Endothelial cell of umbilical vein (primary cell): ENCODE data around the gene SCP2. TPM values are rescaled to one million over a fixed set of nuclear protein-coding genes. Genes with fewer than 3 reads are reported as not detected.

Source experiments
- BruUV-seq: library from RNA; stranded (reverse); fragments of 400-500 nt; replicated peaks from 2 replicates; lab custom pipeline; 2021; lab: Mats Ljungman, UMichigan
- CTCF ChIA-PET: fragments of 300-600, 350-600 bp; sonication (Branson Sonifier 250); formaldehyde crosslinking; loops from one replicate; lab custom pipeline; 2021; ENCODE audit warnings: antibody characterized with exemption, inconsistent platforms; lab: Charles Lee
- POLR2A ChIA-PET: fragments of 300-600, 350-600 bp; sonication (Branson Sonifier 250); formaldehyde crosslinking; loops from one replicate; lab custom pipeline; 2021; ENCODE audit warnings: antibody characterized with exemption, inconsistent platforms; lab: Charles Lee
- DNase-seq: peaks from one replicate; pipeline ENCODE4 v3.0.0-alpha.2; 2011; ENCODE audit warnings: low read depth, low spot score
- FAIRE-seq: peaks from 2 replicates; lab custom pipeline; 2011; peaks lifted over from hg19 to GRCh38; lab: Jason Lieb, UNC
- H2AFZ ChIP-seq: 2 replicates; pipeline ENCODE4 v1.6.0; 2012; ENCODE audit warnings: low read depth, low read length, control low read depth, inconsistent platforms
- H3K27ac ChIP-seq: 2 replicates; pipeline ENCODE4 v1.5.1; 2011; ENCODE audit warnings: low read depth, mild to moderate bottlenecking, control low read depth, low read length, moderate library complexity; ENCODE audit not compliant: insufficient read depth
- H3K27me3 ChIP-seq, 2 experiments: 2 replicates each; pipeline versions ENCODE4 v1.6.0 to v1.6.1; 2011; ENCODE audit warnings: low read length in 2 of 2, mixed read lengths in 1 of 2; ENCODE audit not compliant: control insufficient read depth in 2 of 2, insufficient read depth in 2 of 2
- H3K36me3 ChIP-seq, 2 experiments: 2 replicates in 1 of 2; 3 replicates in 1 of 2; pipeline ENCODE4 v1.5.1; 2011; ENCODE audit warnings: low read length in 2 of 2, mild to moderate bottlenecking in 1 of 2, moderate library complexity in 1 of 2; ENCODE audit not compliant: control insufficient read depth in 2 of 2, insufficient read depth in 2 of 2; ENCODE audit errors: extremely low read depth in 1 of 2
- H3K4me1 ChIP-seq: 3 replicates; pipeline ENCODE4 v1.5.1; 2011; ENCODE audit warnings: mild to moderate bottlenecking, low read length; ENCODE audit not compliant: control insufficient read depth, insufficient read depth; ENCODE audit errors: extremely low read depth
- H3K4me2 ChIP-seq: 2 replicates; pipeline ENCODE4 v1.6.1; 2011; ENCODE audit warnings: low read length, control low read depth, mixed read lengths; ENCODE audit not compliant: insufficient read depth
- H3K4me3 ChIP-seq, 3 experiments: fragments of 200-600 bp in 1 of 3; sonication (generic), shearing (Covaris generic) in 1 of 3; replicated peaks in 1 of 3; 2 replicates each; pipeline ENCODE4 v1.5.1; 2011 to 2016; ENCODE audit warnings: control low read depth in 3 of 3, low read length in 3 of 3, mild to moderate bottlenecking in 2 of 3, inconsistent platforms in 1 of 3, low read depth in 1 of 3, moderate library complexity in 1 of 3; ENCODE audit not compliant: insufficient read depth in 1 of 3
- H3K79me2 ChIP-seq: 2 replicates; pipeline ENCODE4 v1.6.0; 2012; ENCODE audit warnings: low read length, inconsistent platforms; ENCODE audit not compliant: control insufficient read depth, insufficient read depth
- H3K9ac ChIP-seq: replicated peaks from 2 replicates; pipeline ENCODE3; 2011; ENCODE audit warnings: low read length, control low read depth; ENCODE audit not compliant: insufficient read depth; ENCODE audit errors: extremely low read depth
- H3K9me1 ChIP-seq: replicated peaks from 3 replicates; pipeline ENCODE4 v1.6.0; 2011; ENCODE audit warnings: mild to moderate bottlenecking, low read length; ENCODE audit not compliant: control insufficient read depth, insufficient read depth; ENCODE audit errors: extremely low read depth
- H3K9me3 ChIP-seq: replicated peaks from 2 replicates; pipeline ENCODE4 v1.5.1; 2012; ENCODE audit warnings: low read length, inconsistent platforms; ENCODE audit not compliant: control insufficient read depth, insufficient read depth
- H4K20me1 ChIP-seq: replicated peaks from 2 replicates; pipeline ENCODE3; 2011; ENCODE audit warnings: mild to moderate bottlenecking, low read length; ENCODE audit not compliant: control insufficient read depth, insufficient read depth; ENCODE audit errors: extremely low read depth
- EZH2 ChIP-seq: IDR thresholded peaks from 2 replicates; pipeline ENCODE4 v1.6.1; 2012; ENCODE audit warnings: borderline replicate concordance, low read depth, mild to moderate bottlenecking, moderate library complexity, low read length, inconsistent platforms; ENCODE audit not compliant: severe bottlenecking
- GATA2 ChIP-seq: IDR thresholded peaks from 2 replicates; pipeline ENCODE4 v1.7.0; 2011; ENCODE audit warnings: low read depth, mild to moderate bottlenecking, moderate library complexity, mixed read lengths, low read length; ENCODE audit not compliant: insufficient read length, insufficient read depth
- JUN ChIP-seq: IDR thresholded peaks from 2 replicates; pipeline ENCODE4 v1.6.1; 2011; ENCODE audit warnings: borderline replicate concordance, low read depth; ENCODE audit not compliant: insufficient read length, insufficient read depth
- POLR2AphosphoS5 ChIP-seq: IDR thresholded peaks from 2 replicates; pipeline ENCODE4 v1.6.1; 2012; ENCODE audit warnings: low read depth, mild to moderate bottlenecking, control low read depth, low read length, moderate library complexity; ENCODE audit not compliant: insufficient read depth
- dilution Hi-C: fragments of 300-500 bp; cut with MboI; formaldehyde crosslinking; loops from one replicate; pipeline ENCODE4 v1.15.0; 2019; ENCODE audit warnings: low sequenced_read_pairs; ENCODE audit not compliant: extremely low pct_ligation_motif_present
- intact Hi-C: fragments of 100-400 bp; cut with micrococcal nuclease; formaldehyde crosslinking; loops from one replicate; pipeline ENCODE4 v1.10.0; 2022
- polyA plus RNA-seq, 4 experiments: library from polyadenylated mRNA; depleted of rRNA in 3 of 4; stranded (reverse) in 3 of 4; unstranded in 1 of 4; fragments of >200 nt; gene quantifications; 2 replicates each; pipeline versions ENCODE4 v1.2.1 to v1.2.3, GENCODE V29; 2011 to 2012; ENCODE audit warnings: missing spikeins in 1 of 4
- total RNA-seq: library from RNA; stranded (reverse); gene quantifications from 2 replicates; pipeline ENCODE4 v1.2.3, GENCODE V29; 2021
- TF ChIP-seq, protein P1 (sequence below), 2 donors: IDR thresholded peaks; 1 replicate in 1 of 2; 2 replicates in 1 of 2; pipeline ENCODE4 v1.5.1; 2011; ENCODE audit warnings: low read length in 2 of 2, mild to moderate bottlenecking in 2 of 2, moderate library complexity in 2 of 2, control low read depth in 1 of 2, inconsistent platforms in 1 of 2, low read depth in 1 of 2; ENCODE audit not compliant: insufficient read depth in 1 of 2; ENCODE audit errors: extremely low read depth in 1 of 2

The SCP2 gene
- total and polyA plus RNA-seq, 2 donors (not counting 3 experiments of a cell fraction or from before 2014, with no cell fraction given), result 42.4 to 92.7 TPM

- Histone ChIP-seq H3K4me3 (peak overlapping the region in 2 of 3 experiments; percentile 23 to 47), H3K36me3 (no peaks in the 10 kb centered on the region), H3K4me1 (peaks cover 8% of the 10 kb centered on the region), H3K9me3 (no peaks in the 10 kb centered on the region), H3K79me2 (no peaks in the 10 kb centered on the region), H3K9me1 (no peaks in the 10 kb centered on the region), H3K27me3 (peaks cover 6 to 31% of the 10 kb centered on the region in 2 experiments), H3K4me2 (peak overlapping the region; percentile 52), H3K27ac (no peak overlapping the region), H2AFZ (peak overlapping the region; percentile 41), H3K9ac (no peak overlapping the region), H4K20me1 (no peaks in the 10 kb centered on the region)
- no TSS peak for BruUV-seq
- no peak for TF ChIP-seq JUN
- TF ChIP-seq GATA2, result no peak
- TF ChIP-seq, protein P1, sequence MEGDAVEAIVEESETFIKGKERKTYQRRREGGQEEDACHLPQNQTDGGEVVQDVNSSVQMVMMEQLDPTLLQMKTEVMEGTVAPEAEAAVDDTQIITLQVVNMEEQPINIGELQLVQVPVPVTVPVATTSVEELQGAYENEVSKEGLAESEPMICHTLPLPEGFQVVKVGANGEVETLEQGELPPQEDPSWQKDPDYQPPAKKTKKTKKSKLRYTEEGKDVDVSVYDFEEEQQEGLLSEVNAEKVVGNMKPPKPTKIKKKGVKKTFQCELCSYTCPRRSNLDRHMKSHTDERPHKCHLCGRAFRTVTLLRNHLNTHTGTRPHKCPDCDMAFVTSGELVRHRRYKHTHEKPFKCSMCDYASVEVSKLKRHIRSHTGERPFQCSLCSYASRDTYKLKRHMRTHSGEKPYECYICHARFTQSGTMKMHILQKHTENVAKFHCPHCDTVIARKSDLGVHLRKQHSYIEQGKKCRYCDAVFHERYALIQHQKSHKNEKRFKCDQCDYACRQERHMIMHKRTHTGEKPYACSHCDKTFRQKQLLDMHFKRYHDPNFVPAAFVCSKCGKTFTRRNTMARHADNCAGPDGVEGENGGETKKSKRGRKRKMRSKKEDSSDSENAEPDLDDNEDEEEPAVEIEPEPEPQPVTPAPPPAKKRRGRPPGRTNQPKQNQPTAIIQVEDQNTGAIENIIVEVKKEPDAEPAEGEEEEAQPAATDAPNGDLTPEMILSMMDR (IDR thresholded peaks at IDR 0.05; ENCODE audit: extremely low read depth in 1 of 2, insufficient read depth in 1 of 2, low read depth in 1 of 2, low read length in 2 of 2), result no peak
- TF ChIP-seq EZH2, result peak; percentile 17
- TF ChIP-seq POLR2AphosphoS5, result no peak
- CTCF ChIA-PET, result interaction anchor here (0.6 to 3.5 kb wide), 5 partner anchors 12 to 121 kb away, joined by 3 to 26 read pairs (median 3); no protein-coding TSS in a partner anchor
- intact Hi-C loops, result no loop called here
- POLR2A ChIA-PET, result interaction anchor here (0.6 kb wide), 2 partner anchors 35 to 103 kb away, joined by 3 read pairs; no protein-coding TSS in a partner anchor
- DNase-seq (no peak), FAIRE-seq (no peak)
- dilution Hi-C loops, result no loop called here
Observed at GRCh38 chr1:53061123-53061858, 134.2 kb downstream of the SCP2 start.
